Brain microvascular endothelial cell (primary cell): ENCODE measurements around the gene IL6R.

Experiments used
- DNase-seq: peaks from one replicate; pipeline ENCODE4 v3.0.0-alpha.2; 2020
- H3K27ac ChIP-seq: fragments of 250-450 bp; sonication (Bioruptor Pico); 2 replicates; pipeline ENCODE4 v1.5.1; 2020; ENCODE audit warnings: mild to moderate bottlenecking, moderate library complexity
- H3K27me3 ChIP-seq: fragments of 250-450 bp; sonication (Bioruptor Pico); replicated peaks from 2 replicates; pipeline ENCODE4 v1.5.1; 2020; ENCODE audit warnings: mild to moderate bottlenecking
- H3K36me3 ChIP-seq: fragments of 250-450 bp; sonication (Bioruptor Pico); replicated peaks from 2 replicates; pipeline ENCODE4 v1.5.1; 2020; ENCODE audit warnings: mild to moderate bottlenecking
- H3K4me3 ChIP-seq: 2 replicates; pipeline ENCODE4 v1.5.1; 2011; ENCODE audit warnings: low read depth, mild to moderate bottlenecking, control low read depth, low read length, moderate library complexity
- CTCF ChIP-seq: IDR thresholded peaks from 2 replicates; pipeline ENCODE4 v1.5.1; 2011; ENCODE audit warnings: low read depth, mild to moderate bottlenecking, moderate library complexity, low read length, control low read depth, inconsistent platforms; ENCODE audit errors: missing control alignments
- in situ Hi-C: cut with HindIII; loops from 2 replicates; pipeline ENCODE4 v1.10.0; 2017; ENCODE audit warnings: low sequenced_read_pairs, low pct_ligation_motif_present

Gene IL6R

DNA sequence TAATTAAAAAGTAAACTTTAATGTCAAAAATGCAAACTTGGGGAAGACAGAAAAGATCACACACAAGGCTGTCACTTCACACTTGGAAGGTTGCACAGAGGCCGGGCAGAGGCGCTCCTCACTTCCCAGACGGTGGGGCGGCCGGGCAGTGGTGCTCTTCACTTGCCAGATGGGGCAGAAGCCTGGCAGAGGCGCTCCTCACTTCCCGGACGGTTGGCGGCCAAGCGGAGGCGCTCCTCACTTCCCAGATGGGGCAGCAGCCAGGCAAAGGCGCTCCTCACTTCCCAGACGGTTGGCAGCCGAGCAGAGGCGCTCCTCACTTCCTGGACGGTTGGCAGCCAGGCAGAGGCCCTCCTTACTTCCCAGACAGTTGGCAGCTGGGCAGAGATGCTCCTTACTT, 25.8 kb upstream of the IL6R start:
- H3K36me3 ChIP-seq: no peaks in the 10 kb centered on the region
- DNase-seq: no peak
- H3K27ac ChIP-seq: no peak overlapping the region
- in situ Hi-C loops: no loop called here
- no peak for TF ChIP-seq CTCF
- no peaks in the 10 kb centered on the region for H3K27me3 ChIP-seq
- no peak overlapping the region for H3K4me3 ChIP-seq

DNA sequence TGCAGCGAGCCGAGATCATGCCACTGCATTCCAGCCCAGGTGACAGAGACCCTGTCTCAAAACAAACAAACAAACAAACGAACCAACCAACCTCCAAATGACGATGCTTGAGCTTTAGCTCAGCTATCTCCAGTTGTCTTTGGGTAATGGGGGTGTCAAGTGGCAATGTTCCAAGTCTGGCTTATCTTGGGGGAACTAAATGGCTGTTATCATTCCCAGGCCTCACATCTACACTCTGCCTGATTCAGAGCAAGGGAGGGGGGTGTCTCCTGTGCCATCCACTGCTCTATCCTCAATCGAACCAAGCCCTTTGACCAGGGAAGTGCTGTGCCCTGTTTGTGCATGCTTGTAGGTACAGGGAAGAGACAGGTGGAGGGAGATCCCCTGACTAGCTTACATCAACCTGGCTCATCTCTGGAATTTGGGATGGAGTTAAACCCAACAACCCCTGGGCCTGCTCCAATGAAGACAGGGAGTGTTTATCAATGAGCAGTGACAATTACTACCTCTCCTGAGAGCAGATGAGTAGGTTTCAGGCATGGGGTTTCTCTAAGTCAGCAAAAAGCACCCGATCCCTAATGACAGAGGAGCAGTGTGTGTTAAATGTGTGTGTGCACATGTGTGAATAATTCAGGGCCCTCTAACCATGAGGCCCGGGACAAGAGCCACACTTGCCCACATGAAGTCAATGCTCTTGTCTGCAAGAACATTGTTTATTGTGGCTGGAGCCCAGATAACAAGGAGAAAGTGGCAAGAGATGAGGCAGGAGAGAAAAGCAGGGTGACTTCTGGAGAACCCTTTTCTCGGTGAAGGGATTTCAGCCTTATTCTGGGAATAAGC, 20.3 kb upstream of the IL6R start:
- H3K36me3 ChIP-seq: no peaks in the 10 kb centered on the region
- in situ Hi-C loops: no loop called here

DNA sequence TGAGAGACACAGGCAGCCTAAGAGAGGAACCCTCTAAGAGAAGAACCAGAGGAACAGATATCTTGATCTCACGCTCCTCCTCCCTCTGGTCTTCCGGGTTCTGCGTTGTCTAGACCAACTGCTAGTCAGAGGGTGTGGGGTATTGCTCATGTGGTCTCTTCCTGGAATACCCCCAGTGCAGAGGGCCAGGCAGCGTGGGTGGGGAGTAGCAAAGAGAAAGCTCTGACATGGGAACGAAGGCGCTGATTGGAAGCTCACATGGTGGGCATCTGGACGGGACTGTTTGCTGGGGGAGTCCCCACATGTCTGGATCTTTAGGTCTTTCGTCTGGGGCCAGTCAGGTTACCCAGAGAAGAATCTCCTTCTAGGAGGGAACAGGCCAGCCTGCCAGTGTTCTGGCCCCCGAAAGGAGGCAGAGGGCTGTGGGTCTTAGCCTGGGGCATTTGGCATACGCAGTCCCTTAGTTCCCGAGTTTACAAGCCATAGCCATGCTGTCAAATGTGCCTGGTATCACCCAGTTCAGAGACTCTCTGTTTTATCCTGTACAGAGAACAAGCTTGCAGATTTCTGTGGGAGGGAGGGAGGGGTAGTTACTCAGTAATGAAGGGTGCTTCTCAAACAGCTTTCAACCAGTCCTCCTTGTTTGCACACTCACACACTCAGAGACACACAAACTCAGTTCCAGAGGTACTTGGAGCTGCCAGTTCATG, 18.3 kb upstream of the IL6R start:
- no peak overlapping the region for H3K4me3 ChIP-seq
- in situ Hi-C loops: no loop called here
- TF ChIP-seq CTCF: no peak
- H3K27ac ChIP-seq: no peak overlapping the region
- no peak for DNase-seq
- H3K36me3 ChIP-seq: no peaks in the 10 kb centered on the region
- H3K27me3 ChIP-seq: no peaks in the 10 kb centered on the region

More for the DNA sequence above, 20.3 kb upstream of the IL6R start:
- Histone ChIP-seq H3K27me3 (no peaks in the 10 kb centered on the region), H3K27ac (no peak overlapping the region), H3K4me3 (no peak overlapping the region)
- DNase-seq: no peak
- no peak for TF ChIP-seq CTCF

DNA sequence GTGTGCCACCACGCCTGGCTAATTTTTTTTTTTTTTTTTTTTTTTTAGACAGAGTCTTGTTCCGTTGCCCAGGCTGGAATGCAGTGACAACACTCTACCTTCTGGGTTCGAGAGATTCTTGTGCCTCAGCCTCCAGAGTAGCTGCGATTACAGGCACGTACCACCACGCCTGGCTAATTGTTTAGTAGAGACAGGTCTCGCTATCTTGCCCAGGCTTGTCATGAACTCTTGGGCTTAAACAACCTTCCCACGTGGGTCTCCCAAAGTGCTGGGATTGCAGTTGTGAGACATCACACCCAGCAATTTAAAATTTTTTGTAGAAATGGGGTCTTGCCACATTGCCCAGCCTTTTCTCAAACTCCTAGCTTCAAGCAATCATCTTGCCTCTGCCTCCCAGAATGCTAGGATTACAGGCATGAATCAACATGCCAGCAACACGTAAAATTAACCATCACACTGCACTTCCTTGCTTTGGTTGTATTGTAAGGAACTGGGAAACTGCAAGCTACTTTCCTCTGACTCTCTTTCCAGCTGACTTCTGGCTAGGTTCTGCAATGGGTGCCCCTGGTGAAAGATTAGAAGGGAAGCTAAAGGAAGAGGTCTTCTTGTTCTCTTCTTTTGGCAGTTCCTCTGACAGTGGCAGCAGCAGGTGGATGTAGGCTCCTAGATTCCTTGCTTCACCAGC, 13.9 kb upstream of the IL6R start:
- no peak overlapping the region for H3K27ac ChIP-seq
- no peak overlapping the region for H3K4me3 ChIP-seq
- no peaks in the 10 kb centered on the region for H3K27me3 ChIP-seq
- no peak for DNase-seq
- TF ChIP-seq CTCF: no peak
- H3K36me3 ChIP-seq: no peaks in the 10 kb centered on the region
- in situ Hi-C loops: no loop called here

DNA sequence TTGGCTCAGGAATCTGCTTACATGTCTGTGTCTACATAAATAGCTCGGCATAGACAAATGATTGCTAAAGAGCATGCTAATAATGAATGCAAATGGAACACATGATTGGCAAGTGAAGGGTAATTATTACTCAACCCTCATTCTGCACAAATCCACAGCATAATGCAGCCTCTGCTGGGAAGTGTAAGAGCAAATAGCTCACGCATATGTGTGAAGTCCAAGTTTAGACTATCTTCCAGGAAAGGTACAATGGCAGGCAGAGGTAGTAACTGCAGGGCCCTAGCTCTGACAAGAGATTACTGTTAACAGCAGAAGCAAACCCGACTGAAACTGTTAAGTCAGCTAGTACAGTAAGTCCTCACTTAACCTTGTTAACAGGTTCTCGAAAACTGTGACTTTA, 7.0 kb upstream of the IL6R start:
- H3K27ac ChIP-seq: no peak overlapping the region

More for the DNA sequence above, 7.0 kb upstream of the IL6R start:
- no peaks in the 10 kb centered on the region for H3K36me3 ChIP-seq
- in situ Hi-C loops: no loop called here
- no peaks in the 10 kb centered on the region for H3K27me3 ChIP-seq
- DNase-seq: no peak
- no peak overlapping the region for H3K4me3 ChIP-seq
- no peak for TF ChIP-seq CTCF
